ENCODE data around the gene LHPP.

- TF ChIP-seq CTCF (IDR thresholded peaks at IDR 0.05) (no peak), POLR2A (IDR thresholded peaks at IDR 0.05) (no peak)
Observed at GRCh38 chr10:124649214-124649613, 187.6 kb downstream of the LHPP start.
